ENCODE measurements around the gene TMTC1. TPM values are rescaled to one million over a fixed set of nuclear protein-coding genes. Genes with fewer than 3 reads are reported as not detected.

Gene TMTC1
- total and polyA plus RNA-seq, 2 of the 8 experiments (the other 6 are each of a cell fraction or from before 2014, with no cell fraction given) = 15.4 to 20.8 TPM

- no peak overlapping the region for H2BK120ac ChIP-seq (replicated peaks; ENCODE audit: low read depth, low read length)
- H2BK15ac ChIP-seq (ENCODE audit: low read length) = no peak overlapping the region
- no peaks in the 10 kb centered on the region for H3K79me1 ChIP-seq (ENCODE audit: low read depth, low read length)
- H3K56ac ChIP-seq (replicated peaks; ENCODE audit: insufficient read length, low read depth, low read length) = no peak overlapping the region
- FAIRE-seq (no peak), DNase-seq (ENCODE audit: low read depth in 1 of 2, low spot score in 2 of 2) (no peak)
- H2BK20ac ChIP-seq (ENCODE audit: low read length) = no peak overlapping the region
- peaks cover 0 to 3% (median 1%) of the 10 kb centered on the region in 4 experiments; a peak in 2 of 7 replicates for H3K4me1 ChIP-seq (replicated peaks in 1 of 4; ENCODE audit: control insufficient read depth in 3 of 4, insufficient read depth in 4 of 4, low read length in 3 of 4)
- no peak overlapping the region for H3K4me2 ChIP-seq (ENCODE audit: insufficient read depth in 1 of 2, low read depth in 2 of 2, low read length in 2 of 2)
- no peak overlapping the region for H2AFZ ChIP-seq (ENCODE audit: low read length)
- WGBS, 2 experiments (ENCODE audit: extremely low coverage in 1 of 2, insufficient coverage in 1 of 2, insufficient read length in 1 of 2, insufficient replicate concordance in 2 of 2, low coverage in 1 of 2, low lambda C conversion rate in 2 of 2, missing lambda C conversion rate in 1 of 2) = 94% methylated on average over 3 of the region's 3 CpGs; no CpG with 5 or more reads in 1 of the 2 experiments
- H3K14ac ChIP-seq (ENCODE audit: insufficient read length) = no peak overlapping the region
- no peaks in the 10 kb centered on the region for H4K20me1 ChIP-seq (replicated peaks in 1 of 2; ENCODE audit: control insufficient read depth in 1 of 2, insufficient read depth in 2 of 2, low read length in 2 of 2)
- no peak overlapping the region for H3K4ac ChIP-seq (replicated peaks; ENCODE audit: insufficient read length, low read depth, low read length)
- ChIA-PET POLR2A (ENCODE audit: partially characterized antibody) (no interaction called here), CTCF (ENCODE audit: partially characterized antibody) (interaction anchor here (1.0 to 1.3 kb wide), 2 partner anchors 340 to 896 kb away, joined by 3 read pairs; no protein-coding TSS in a partner anchor)
- H3K27ac ChIP-seq (ENCODE audit: low read depth, low read length) = no peak overlapping the region
- no peaks in the 10 kb centered on the region for H3K79me2 ChIP-seq (ENCODE audit: control insufficient read depth in 1 of 2, insufficient read depth in 2 of 2, low read length in 2 of 2)
- H2AK5ac ChIP-seq (ENCODE audit: low read depth, low read length) = no peak overlapping the region
- no peak overlapping the region for H3K18ac ChIP-seq (ENCODE audit: extremely low read depth, low read length)
- no peak overlapping the region for H4K8ac ChIP-seq (ENCODE audit: extremely low read depth, insufficient read depth, low read length)
- no peaks in the 10 kb centered on the region; a peak in 2 of 8 replicates for H3K36me3 ChIP-seq (ENCODE audit: control insufficient read depth in 2 of 4, insufficient read depth in 4 of 4, low read length in 3 of 4)
- H3K9me3 ChIP-seq (ENCODE audit: insufficient read depth in 2 of 2, low read depth in 1 of 2, low read length in 1 of 2) = no peaks in the 10 kb centered on the region
- H3K23me2 ChIP-seq (ENCODE audit: low read depth, low read length) = no peaks in the 10 kb centered on the region
- H3K4me3 ChIP-seq (ENCODE audit: extremely low read depth in 1 of 4, insufficient read depth in 2 of 4, low read depth in 3 of 4, low read length in 4 of 4) = no peak overlapping the region
- no peak overlapping the region for H4K5ac ChIP-seq (ENCODE audit: insufficient read length, low read depth, low read length)
- H3K27me3 ChIP-seq (replicated peaks in 1 of 4; ENCODE audit: control insufficient read depth in 3 of 4, extremely low read depth in 1 of 4, insufficient read depth in 3 of 4, low read length in 3 of 4) = no peaks in the 10 kb centered on the region
- no peak overlapping the region for H2BK12ac ChIP-seq (ENCODE audit: low read depth, low read length)
- no peak overlapping the region for H2BK5ac ChIP-seq (ENCODE audit: low read depth, low read length)
- no peak overlapping the region for H4K91ac ChIP-seq (replicated peaks; ENCODE audit: insufficient read length, low read length)
- H3K9ac ChIP-seq (replicated peaks in 1 of 4; ENCODE audit: extremely low read depth in 1 of 4, low read depth in 3 of 4, low read length in 3 of 4) = no peak overlapping the region
- H3K23ac ChIP-seq (ENCODE audit: insufficient read length) = no peak overlapping the region
- TF ChIP-seq HDAC2 (IDR thresholded peaks at IDR 0.05; ENCODE audit: borderline replicate concordance in 1 of 2, low read depth in 2 of 2, low read length in 2 of 2) = no peak
- no peak for TF ChIP-seq KDM4A (IDR thresholded peaks at IDR 0.05; ENCODE audit: low read depth, low read length, severe bottlenecking)
- TF ChIP-seq HDAC6 (IDR thresholded peaks at IDR 0.05; ENCODE audit: low read depth, low read length) = no peak
Measured at GRCh38 chr12:29561664-29562071, 222.1 kb downstream of the TMTC1 start.
